Fibroblast of mammary gland (primary cell): ENCODE data around the gene NPC1L1.

Source experiments
- DNase-seq: peaks from one replicate; pipeline ENCODE4 v3.0.0-alpha.2; 2010; ENCODE audit warnings: low read depth
- H3K4me3 ChIP-seq: 2 replicates; pipeline ENCODE4 v1.5.1; 2011; ENCODE audit warnings: low read depth, mild to moderate bottlenecking, low read length, moderate library complexity; ENCODE audit not compliant: control insufficient read depth
- CTCF ChIP-seq: conservative IDR thresholded peaks from 2 replicates; pipeline ENCODE4 v1.5.1; 2011; ENCODE audit warnings: low read depth, low read length, inconsistent platforms; ENCODE audit not compliant: control insufficient read depth, insufficient read depth

NPC1L1 gene

GRCh38 chr7:44489955-44490350 is 51.2 kb downstream of the NPC1L1 start:
- DNase-seq, result peak; percentile 55
- peak overlapping the region; percentile 89 for H3K4me3 ChIP-seq
- TF ChIP-seq CTCF, result no peak

- no peak for DNase-seq
- TF ChIP-seq CTCF, result no peak
- peak overlapping the region; percentile 89 for H3K4me3 ChIP-seq
Measured at GRCh38 chr7:44488955-44489354, 52.2 kb downstream of the NPC1L1 start.

GRCh38 chr7:44486693-44487092 is 54.4 kb downstream of the NPC1L1 start:
- peak; percentile 90 for DNase-seq
- no peak overlapping the region for H3K4me3 ChIP-seq
- peak; percentile 30 for TF ChIP-seq CTCF

- H3K4me3 ChIP-seq, result no peak overlapping the region
- TF ChIP-seq CTCF, result no peak
- DNase-seq, result no peak
Measured at GRCh38 chr7:44486001-44486400, 55.1 kb downstream of the NPC1L1 start.

GRCh38 chr7:44484482-44485313 is 56.4 kb downstream of the NPC1L1 start:
- no peak for TF ChIP-seq CTCF
- no peak for DNase-seq
- H3K4me3 ChIP-seq, result no peak overlapping the region

GRCh38 chr7:44482502-44483485 is 58.3 kb downstream of the NPC1L1 start:
- no peak overlapping the region for H3K4me3 ChIP-seq
- TF ChIP-seq CTCF, result no peak
- DNase-seq, result no peak
